Activated naive CD8-positive, alpha-beta T cell treated with anti-CD3 and anti-CD28 coated beads, Interleukin-2, amount 10 ng/mL, durations not matched to agents 7 days and 5 days (primary cell): ENCODE measurements around the gene KIF15. TPM values are rescaled to one million over a fixed set of nuclear protein-coding genes. Genes with fewer than 3 reads are reported as not detected.
"Not testable (repeated sequence)": the region's sequence is repeated elsewhere in the genome, so short reads cannot be mapped to it uniquely, and the experiment has no call there.

ENCODE experiments used
- ATAC-seq: fragments of 150-1000 bp; cut with Tn5 transposase; one replicate; pipeline ENCODE4 v1.10.0; 2021; ENCODE audit warnings: low read depth, moderate library complexity
- POLR2A ChIA-PET: fragments of 350-600 bp; sonication (Branson Sonifier 250); formaldehyde crosslinking; loops from one replicate; lab custom pipeline; 2021; ENCODE audit warnings: antibody characterized with exemption; lab: Charles Lee
- DNase-seq: peaks from one replicate; pipeline ENCODE4 v3.0.0; 2021
- H3K27ac Mint-ChIP-seq: one replicate; pipeline ENCODE4 v1.8.0; 2022; ENCODE audit warnings: mild to moderate bottlenecking, mixed read lengths
- H3K27me3 Mint-ChIP-seq: one replicate; pipeline ENCODE4 v1.8.0; 2022; ENCODE audit warnings: mild to moderate bottlenecking, moderate library complexity, mixed read lengths
- H3K36me3 Mint-ChIP-seq: one replicate; pipeline ENCODE4 v1.8.0; 2021; ENCODE audit warnings: mild to moderate bottlenecking, mixed read lengths
- H3K4me1 Mint-ChIP-seq: one replicate; pipeline ENCODE4 v1.8.0; 2021; ENCODE audit warnings: mixed read lengths
- H3K4me3 Mint-ChIP-seq: one replicate; pipeline ENCODE4 v1.8.0; 2022; ENCODE audit warnings: mild to moderate bottlenecking, moderate library complexity, mixed read lengths
- H3K9me3 Mint-ChIP-seq: one replicate; pipeline ENCODE4 v1.8.0; 2021; ENCODE audit warnings: mixed read lengths
- total RNA-seq, 2 experiments: library from RNA; stranded (reverse); gene quantifications; one replicate each; pipeline ENCODE4 v1.2.3, GENCODE V29; 2021

The KIF15 gene
- total RNA-seq, 2 experiments from 2014 or later: 39.8 to 42.3 TPM

GRCh38 chr3:44771424-44772098 lies 10.0 kb downstream of the KIF15 start:
- Mint-ChIP-seq H3K27ac (no peak overlapping the region), H3K36me3 (peaks cover 88% of the 10 kb centered on the region), H3K27me3 (no peaks in the 10 kb centered on the region), H3K4me1 (no peaks in the 10 kb centered on the region), H3K9me3 (peaks cover 19% of the 10 kb centered on the region), H3K4me3 (no peak overlapping the region)
- ATAC-seq (no peak), DNase-seq (no peak)
- POLR2A ChIA-PET: interaction anchor here (1.9 kb wide), 1 partner anchor 10 kb away, joined by 7 read pairs; the partner anchor contains the start of genes KIAA1143 and KIF15

GRCh38 chr3:44772099-44772442 lies 10.5 kb downstream of the KIF15 start:
- no peak overlapping the region for H3K4me3 Mint-ChIP-seq
- H3K27ac Mint-ChIP-seq: no peak overlapping the region
- peaks cover 88% of the 10 kb centered on the region for H3K36me3 Mint-ChIP-seq
- ATAC-seq (no peak), DNase-seq (no peak)
- no peaks in the 10 kb centered on the region for H3K27me3 Mint-ChIP-seq
- no peaks in the 10 kb centered on the region for H3K4me1 Mint-ChIP-seq
- peaks cover 18% of the 10 kb centered on the region for H3K9me3 Mint-ChIP-seq
- POLR2A ChIA-PET: interaction anchor here (1.9 kb wide), 1 partner anchor 10 kb away, joined by 7 read pairs; the partner anchor contains the start of genes KIAA1143 and KIF15

- POLR2A ChIA-PET: interaction anchor here (0.5 kb wide), 1 partner anchor 1655 kb away, joined by 3 read pairs; no protein-coding TSS in a partner anchor
These were observed 21.3 kb downstream of the KIF15 start for GRCh38 chr3:44782891-44783290.

GRCh38 chr3:44795197-44795596 lies 33.6 kb downstream of the KIF15 start:
- Mint-ChIP-seq H3K4me3 (no peak overlapping the region), H3K27me3 (no peaks in the 10 kb centered on the region), H3K27ac (no peak overlapping the region), H3K36me3 (peaks cover 46% of the 10 kb centered on the region), H3K4me1 (no peaks in the 10 kb centered on the region), H3K9me3 (no peaks in the 10 kb centered on the region)
- ATAC-seq (no peak), DNase-seq (no peak)
- POLR2A ChIA-PET: no interaction called here

More at GRCh38 chr3:44782891-44783290, 21.3 kb downstream of the KIF15 start:
- no peak overlapping the region for H3K27ac Mint-ChIP-seq
- no peaks in the 10 kb centered on the region for H3K27me3 Mint-ChIP-seq
- H3K9me3 Mint-ChIP-seq: no peaks in the 10 kb centered on the region
- H3K4me1 Mint-ChIP-seq: no peaks in the 10 kb centered on the region
- DNase-seq: no peak
- H3K36me3 Mint-ChIP-seq: peaks cover 61% of the 10 kb centered on the region
- no peak overlapping the region for H3K4me3 Mint-ChIP-seq
- no peak for ATAC-seq

- H3K9me3 Mint-ChIP-seq: no peaks in the 10 kb centered on the region
- POLR2A ChIA-PET: no interaction called here
- no peaks in the 10 kb centered on the region for H3K27me3 Mint-ChIP-seq
- ATAC-seq (no peak), DNase-seq (no peak)
- no peak overlapping the region for H3K27ac Mint-ChIP-seq
- no peaks in the 10 kb centered on the region for H3K4me1 Mint-ChIP-seq
- H3K36me3 Mint-ChIP-seq: peaks cover 39% of the 10 kb centered on the region
- H3K4me3 Mint-ChIP-seq: no peak overlapping the region
These were observed 40.4 kb downstream of the KIF15 start for GRCh38 chr3:44802011-44802410.

GRCh38 chr3:44803298-44803697 lies 41.7 kb downstream of the KIF15 start:
- Mint-ChIP-seq H3K27me3 (no peaks in the 10 kb centered on the region), H3K4me3 (no peak overlapping the region), H3K27ac (no peak overlapping the region), H3K36me3 (peaks cover 40% of the 10 kb centered on the region), H3K4me1 (no peaks in the 10 kb centered on the region), H3K9me3 (no peaks in the 10 kb centered on the region)
- ATAC-seq (no peak), DNase-seq (no peak)
- POLR2A ChIA-PET: no interaction called here

- Mint-ChIP-seq H3K4me1 (no peaks in the 10 kb centered on the region), H3K4me3 (no peak overlapping the region), H3K36me3 (peaks cover 40% of the 10 kb centered on the region), H3K27me3 (no peaks in the 10 kb centered on the region), H3K27ac (no peak overlapping the region), H3K9me3 (no peaks in the 10 kb centered on the region)
- DNase-seq (no peak), ATAC-seq (no peak)
- POLR2A ChIA-PET: no interaction called here
These were observed 44.4 kb downstream of the KIF15 start for GRCh38 chr3:44805960-44806359.

GRCh38 chr3:44814751-44815150 lies 53.2 kb downstream of the KIF15 start:
- peaks cover 65% of the 10 kb centered on the region for H3K36me3 Mint-ChIP-seq
- H3K27me3 Mint-ChIP-seq: no peaks in the 10 kb centered on the region
- H3K4me3 Mint-ChIP-seq: no peak overlapping the region
- DNase-seq (no peak), ATAC-seq (no peak)
- H3K9me3 Mint-ChIP-seq: peaks cover 14% of the 10 kb centered on the region
- POLR2A ChIA-PET: no interaction called here
- H3K4me1 Mint-ChIP-seq: no peaks in the 10 kb centered on the region
- no peak overlapping the region for H3K27ac Mint-ChIP-seq

- H3K27ac Mint-ChIP-seq, H3K4me1 Mint-ChIP-seq, H3K4me3 Mint-ChIP-seq, ATAC-seq, DNase-seq, H3K27me3 Mint-ChIP-seq, POLR2A ChIA-PET: not testable (repeated sequence)
- H3K36me3 Mint-ChIP-seq: peaks cover 70% of the 10 kb centered on the region
- peaks cover 14% of the 10 kb centered on the region for H3K9me3 Mint-ChIP-seq
These were observed 54.7 kb downstream of the KIF15 start for GRCh38 chr3:44816334-44816733.

- ATAC-seq, H3K27me3 Mint-ChIP-seq, H3K4me1 Mint-ChIP-seq, H3K27ac Mint-ChIP-seq, H3K4me3 Mint-ChIP-seq, POLR2A ChIA-PET, DNase-seq: not testable (repeated sequence)
- peaks cover 83% of the 10 kb centered on the region for H3K36me3 Mint-ChIP-seq
- H3K9me3 Mint-ChIP-seq: peaks cover 14% of the 10 kb centered on the region
These were observed 59.6 kb downstream of the KIF15 start for GRCh38 chr3:44821206-44821605.

GRCh38 chr3:44825264-44825925 lies 63.8 kb downstream of the KIF15 start:
- Mint-ChIP-seq H3K27ac (no peak overlapping the region), H3K4me1 (no peaks in the 10 kb centered on the region), H3K4me3 (no peak overlapping the region), H3K9me3 (peaks cover 3% of the 10 kb centered on the region), H3K36me3 (peaks cover 68% of the 10 kb centered on the region), H3K27me3 (no peaks in the 10 kb centered on the region)
- ATAC-seq (no peak), DNase-seq (no peak)
- POLR2A ChIA-PET: interaction anchor here (0.5 kb wide), 1 partner anchor 239 kb away, joined by 3 read pairs; no protein-coding TSS in a partner anchor

- no peak for DNase-seq
- ATAC-seq: no peak
- Mint-ChIP-seq H3K27ac (no peak overlapping the region), H3K4me3 (no peak overlapping the region), H3K36me3 (peaks cover 71% of the 10 kb centered on the region), H3K27me3 (no peaks in the 10 kb centered on the region), H3K4me1 (no peaks in the 10 kb centered on the region), H3K9me3 (peaks cover 3% of the 10 kb centered on the region)
- POLR2A ChIA-PET: no interaction called here
These were observed 65.6 kb downstream of the KIF15 start for GRCh38 chr3:44827196-44827595.

GRCh38 chr3:44831232-44831631 lies 69.6 kb downstream of the KIF15 start:
- peaks cover 64% of the 10 kb centered on the region for H3K36me3 Mint-ChIP-seq
- H3K9me3 Mint-ChIP-seq: peaks cover 6% of the 10 kb centered on the region
- no peak overlapping the region for H3K27ac Mint-ChIP-seq
- no peaks in the 10 kb centered on the region for H3K4me1 Mint-ChIP-seq
- ATAC-seq (no peak), DNase-seq (no peak)
- no peak overlapping the region for H3K4me3 Mint-ChIP-seq
- no peaks in the 10 kb centered on the region for H3K27me3 Mint-ChIP-seq
- POLR2A ChIA-PET: no interaction called here

- POLR2A ChIA-PET: no interaction called here
- no peak overlapping the region for H3K4me3 Mint-ChIP-seq
- no peaks in the 10 kb centered on the region for H3K27me3 Mint-ChIP-seq
- H3K36me3 Mint-ChIP-seq: peaks cover 68% of the 10 kb centered on the region
- DNase-seq: no peak
- H3K27ac Mint-ChIP-seq: no peak overlapping the region
- ATAC-seq: no peak
- H3K9me3 Mint-ChIP-seq: peaks cover 13% of the 10 kb centered on the region
- no peaks in the 10 kb centered on the region for H3K4me1 Mint-ChIP-seq
These were observed 70.4 kb downstream of the KIF15 start for GRCh38 chr3:44832032-44832431.
